ENCODE measurements around the gene ADAM15.
A peak's percentile ranks its signal among the peaks of the same experiment; 100 is the strongest.

Gene ADAM15

GRCh38 chr1:155061381-155062150, 10.4 kb downstream of the ADAM15 start:
- H3K4me1 ChIP-seq (ENCODE audit: insufficient read depth, low read length) = peaks cover 9% of the 10 kb centered on the region; the same call in 1 of the 2 replicates
- peaks cover 13% of the 10 kb centered on the region; the same call in 1 of the 2 replicates for H3K36me3 ChIP-seq (ENCODE audit: insufficient read depth, low read depth, low read length)
- peak overlapping the region; percentile 87; the same call in 1 of the 2 replicates for H3K4me3 ChIP-seq (ENCODE audit: low read length)
- peaks cover 12% of the 10 kb centered on the region; the same call in 1 of the 2 replicates for H3K27me3 ChIP-seq (ENCODE audit: insufficient read depth, low read length)
- no peak overlapping the region for H3K9ac ChIP-seq (ENCODE audit: low read depth, low read length)
- no peaks in the 10 kb centered on the region for H3K9me3 ChIP-seq (ENCODE audit: insufficient read depth, low read depth, low read length)
- no peak overlapping the region for H3K27ac ChIP-seq (ENCODE audit: low read length)

DNA sequence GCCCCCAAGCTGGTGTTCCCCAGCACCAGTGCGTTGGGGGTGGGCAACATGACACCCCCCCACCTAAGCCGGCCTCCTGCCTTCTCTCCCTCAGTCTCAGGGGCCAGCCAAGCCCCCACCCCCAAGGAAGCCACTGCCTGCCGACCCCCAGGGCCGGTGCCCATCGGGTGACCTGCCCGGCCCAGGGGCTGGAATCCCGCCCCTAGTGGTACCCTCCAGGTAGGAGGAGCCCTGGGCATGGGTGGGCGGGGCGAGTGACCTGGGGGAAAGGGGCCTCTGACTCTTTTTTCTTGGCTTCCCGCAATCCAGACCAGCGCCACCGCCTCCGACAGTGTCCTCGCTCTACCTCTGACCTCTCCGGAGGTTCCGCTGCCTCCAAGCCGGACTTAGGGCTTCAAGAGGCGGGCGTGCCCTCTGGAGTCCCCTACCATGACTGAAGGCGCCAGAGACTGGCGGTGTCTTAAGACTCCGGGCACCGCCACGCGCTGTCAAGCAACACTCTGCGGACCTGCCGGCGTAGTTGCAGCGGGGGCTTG, 11.1 kb downstream of the ADAM15 start:
- no peak overlapping the region for H3K27ac ChIP-seq (ENCODE audit: low read length)
- H3K9me3 ChIP-seq (ENCODE audit: insufficient read depth, low read depth, low read length) = no peaks in the 10 kb centered on the region
- peak overlapping the region; percentile 87; the same call in 1 of the 2 replicates for H3K4me3 ChIP-seq (ENCODE audit: low read length)
- no peak overlapping the region for H3K9ac ChIP-seq (ENCODE audit: low read depth, low read length)
- peaks cover 12% of the 10 kb centered on the region; the same call in 1 of the 2 replicates for H3K27me3 ChIP-seq (ENCODE audit: insufficient read depth, low read length)
- peaks cover 9% of the 10 kb centered on the region; the same call in 1 of the 2 replicates for H3K4me1 ChIP-seq (ENCODE audit: insufficient read depth, low read length)
- H3K36me3 ChIP-seq (ENCODE audit: insufficient read depth, low read depth, low read length) = peaks cover 17% of the 10 kb centered on the region; the same call in 1 of the 2 replicates

DNA sequence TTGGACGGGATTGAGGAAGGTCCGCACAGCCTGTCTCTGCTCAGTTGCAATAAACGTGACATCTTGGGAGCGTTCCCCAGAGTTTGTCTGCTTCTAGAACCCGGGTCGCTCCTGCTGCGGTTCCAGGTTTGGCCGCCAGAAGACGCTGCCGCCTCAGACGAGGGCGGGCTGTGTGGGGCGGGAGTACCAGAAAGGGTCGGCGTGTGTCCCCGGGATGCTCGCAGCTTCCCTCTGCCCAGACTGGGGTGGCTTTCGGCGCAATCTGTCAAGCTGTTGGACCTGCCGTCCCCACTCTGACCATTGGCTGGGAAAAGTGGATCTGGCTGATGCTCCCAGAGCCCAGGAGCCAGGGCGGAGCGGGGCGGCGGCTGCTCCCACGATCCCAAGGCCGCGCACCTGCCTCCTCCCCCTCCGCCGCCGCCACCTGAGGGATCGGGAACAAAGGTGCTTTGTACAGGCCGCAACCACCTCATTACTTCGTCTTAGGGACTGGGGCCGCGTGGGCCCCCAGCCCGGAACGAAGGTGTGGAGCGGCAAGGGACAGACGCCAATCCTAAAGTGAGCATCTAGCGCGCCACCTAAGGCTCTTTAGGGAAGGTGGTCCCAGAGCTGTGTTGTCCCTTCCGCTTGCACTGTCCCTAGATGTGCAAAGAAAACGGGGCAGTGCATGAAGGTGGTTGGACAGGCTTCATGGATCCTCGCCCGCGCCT, 11.7 kb downstream of the ADAM15 start:
- peaks cover 9% of the 10 kb centered on the region; the same call in 1 of the 2 replicates for H3K4me1 ChIP-seq (ENCODE audit: insufficient read depth, low read length)
- H3K36me3 ChIP-seq (ENCODE audit: insufficient read depth, low read depth, low read length) = peaks cover 21% of the 10 kb centered on the region; the same call in 1 of the 2 replicates
- no peaks in the 10 kb centered on the region for H3K9me3 ChIP-seq (ENCODE audit: insufficient read depth, low read depth, low read length)
- peak overlapping the region; percentile 87; the same call in 1 of the 2 replicates for H3K9ac ChIP-seq (ENCODE audit: low read depth, low read length)
- peak overlapping the region; percentile 87 for H3K4me3 ChIP-seq (ENCODE audit: low read length)
- H3K27ac ChIP-seq (ENCODE audit: low read length) = no peak overlapping the region
- H3K27me3 ChIP-seq (ENCODE audit: insufficient read depth, low read length) = peaks cover 12% of the 10 kb centered on the region; the same call in 1 of the 2 replicates

DNA sequence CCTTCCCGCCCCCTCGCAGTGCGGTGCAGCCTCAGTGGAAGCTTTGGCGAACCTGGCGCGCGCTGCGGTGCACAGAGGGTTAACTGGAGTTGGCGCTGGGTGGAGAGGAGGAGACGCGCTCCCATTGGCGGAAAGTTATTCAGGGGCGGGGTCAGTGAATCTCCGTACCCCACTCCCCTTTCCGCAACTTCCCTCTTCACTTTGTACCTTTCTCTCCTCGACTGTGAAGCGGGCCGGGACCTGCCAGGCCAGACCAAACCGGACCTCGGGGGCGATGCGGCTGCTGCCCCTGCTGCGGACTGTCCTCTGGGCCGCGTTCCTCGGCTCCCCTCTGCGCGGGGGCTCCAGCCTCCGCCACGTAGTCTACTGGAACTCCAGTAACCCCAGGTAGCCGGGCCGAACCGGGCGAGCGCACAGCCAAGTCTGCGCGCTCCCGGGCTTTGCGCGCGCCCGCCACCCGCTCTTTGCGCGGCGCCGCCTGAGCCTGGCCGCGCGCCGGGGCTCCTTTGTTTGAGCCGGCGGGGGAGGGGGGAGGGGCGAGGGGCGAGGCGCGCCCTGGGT, 12.5 kb downstream of the ADAM15 start, which contains the start of gene EFNA4:
TSS of gene EFNA4 (plus strand) at position 191 of the 561 bp plus-strand sequence. CDS start at position 275, 84 bp downstream.
- Histone ChIP-seq H3K4me1 (ENCODE audit: insufficient read depth, low read length) (peaks cover 9% of the 10 kb centered on the region; the same call in 1 of the 2 replicates), H3K9me3 (ENCODE audit: insufficient read depth, low read depth, low read length) (no peaks in the 10 kb centered on the region), H3K9ac (ENCODE audit: low read depth, low read length) (peak within 1 kb of the TSS; percentile 87; the same call in 1 of the 2 replicates), H3K4me3 (ENCODE audit: low read length) (peak within 1 kb of the TSS; percentile 87), H3K27me3 (ENCODE audit: insufficient read depth, low read length) (peaks cover 12% of the 10 kb centered on the region; the same call in 1 of the 2 replicates), H3K27ac (ENCODE audit: low read length) (peak within 1 kb of the TSS; percentile 80), H3K36me3 (ENCODE audit: insufficient read depth, low read depth, low read length) (peaks cover 22% of the 10 kb centered on the region)

- Histone ChIP-seq H3K9me3 (ENCODE audit: insufficient read depth, low read depth, low read length) (no peaks in the 10 kb centered on the region), H3K4me3 (ENCODE audit: low read length) (peak overlapping the region; percentile 87), H3K27ac (ENCODE audit: low read length) (no peak overlapping the region), H3K9ac (ENCODE audit: low read depth, low read length) (peak overlapping the region; percentile 87; the same call in 1 of the 2 replicates), H3K27me3 (ENCODE audit: insufficient read depth, low read length) (peaks cover 12% of the 10 kb centered on the region; the same call in 1 of the 2 replicates), H3K36me3 (ENCODE audit: insufficient read depth, low read depth, low read length) (peaks cover 28% of the 10 kb centered on the region), H3K4me1 (ENCODE audit: insufficient read depth, low read length) (peaks cover 9% of the 10 kb centered on the region; the same call in 1 of the 2 replicates)
Observed at GRCh38 chr1:155064111-155064831, 13.2 kb downstream of the ADAM15 start.

DNA sequence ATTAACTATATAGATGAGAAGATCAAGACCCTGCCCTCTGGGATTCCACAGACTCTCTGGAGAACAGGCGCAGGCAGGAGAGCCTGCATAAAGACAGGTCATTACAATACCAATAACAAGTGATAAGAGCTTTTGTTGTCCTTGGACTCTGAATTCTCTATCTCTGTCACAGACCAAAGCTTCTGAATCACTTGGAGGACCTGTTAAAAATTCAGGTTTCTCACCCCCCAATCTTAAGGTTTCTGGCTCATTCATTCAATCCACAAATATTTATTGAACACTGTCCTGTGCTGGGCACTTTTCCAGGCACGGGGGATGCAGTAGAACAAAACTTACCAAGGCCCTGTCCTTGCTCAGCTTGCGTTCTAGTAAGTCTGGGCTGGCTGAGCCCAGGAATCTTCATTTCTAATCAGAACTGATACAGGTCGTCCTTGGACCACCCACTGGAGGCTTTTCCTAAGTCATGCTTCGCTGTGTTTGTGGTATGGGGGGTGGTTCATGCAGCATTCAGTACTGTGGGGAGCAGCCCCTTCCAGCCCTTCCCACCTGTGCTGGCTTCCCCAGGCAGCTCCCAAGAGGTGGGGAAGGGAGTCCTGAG, 13.8 kb downstream of the ADAM15 start:
- Histone ChIP-seq H3K27me3 (ENCODE audit: insufficient read depth, low read length) (peaks cover 12% of the 10 kb centered on the region; the same call in 1 of the 2 replicates), H3K27ac (ENCODE audit: low read length) (no peak overlapping the region), H3K9me3 (ENCODE audit: insufficient read depth, low read depth, low read length) (no peaks in the 10 kb centered on the region), H3K4me1 (ENCODE audit: insufficient read depth, low read length) (peaks cover 9% of the 10 kb centered on the region; the same call in 1 of the 2 replicates), H3K36me3 (ENCODE audit: insufficient read depth, low read depth, low read length) (peaks cover 31% of the 10 kb centered on the region), H3K9ac (ENCODE audit: low read depth, low read length) (peak overlapping the region; percentile 87; the same call in 1 of the 2 replicates), H3K4me3 (ENCODE audit: low read length) (peak overlapping the region; percentile 87)

- Histone ChIP-seq H3K27ac (ENCODE audit: low read length) (no peak overlapping the region), H3K9ac (ENCODE audit: low read depth, low read length) (no peak overlapping the region), H3K27me3 (ENCODE audit: insufficient read depth, low read length) (peaks cover 26% of the 10 kb centered on the region), H3K4me3 (ENCODE audit: low read length) (no peak overlapping the region), H3K9me3 (ENCODE audit: insufficient read depth, low read depth, low read length) (no peaks in the 10 kb centered on the region), H3K4me1 (ENCODE audit: insufficient read depth, low read length) (peaks cover 12% of the 10 kb centered on the region; the same call in 1 of the 2 replicates), H3K36me3 (ENCODE audit: insufficient read depth, low read depth, low read length) (peaks cover 31% of the 10 kb centered on the region)
Observed at GRCh38 chr1:155066777-155067176, 15.7 kb downstream of the ADAM15 start.

DNA sequence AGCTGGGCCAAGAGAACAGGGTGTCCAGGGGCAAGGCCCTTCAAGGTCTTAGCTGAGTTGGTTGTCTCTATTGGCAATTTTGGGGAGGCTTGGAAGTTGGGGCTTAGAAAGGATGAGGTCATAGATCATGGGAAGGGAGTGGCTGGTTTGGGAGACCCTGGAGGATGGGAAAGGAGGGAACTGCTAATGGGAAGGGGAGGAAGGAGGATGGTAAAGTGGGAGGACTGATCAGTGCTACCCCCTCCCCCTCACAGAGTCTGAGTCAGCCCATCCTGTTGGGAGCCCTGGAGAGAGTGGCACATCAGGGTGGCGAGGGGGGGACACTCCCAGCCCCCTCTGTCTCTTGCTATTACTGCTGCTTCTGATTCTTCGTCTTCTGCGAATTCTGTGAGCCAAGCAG, 17.5 kb downstream of the ADAM15 start:
- H3K4me1 ChIP-seq (ENCODE audit: insufficient read depth, low read length) = peaks cover 23% of the 10 kb centered on the region
- no peak overlapping the region for H3K9ac ChIP-seq (ENCODE audit: low read depth, low read length)
- H3K36me3 ChIP-seq (ENCODE audit: insufficient read depth, low read depth, low read length) = peaks cover 31% of the 10 kb centered on the region
- H3K27me3 ChIP-seq (ENCODE audit: insufficient read depth, low read length) = peaks cover 32% of the 10 kb centered on the region
- H3K27ac ChIP-seq (ENCODE audit: low read length) = no peak overlapping the region
- H3K9me3 ChIP-seq (ENCODE audit: insufficient read depth, low read depth, low read length) = no peaks in the 10 kb centered on the region
- H3K4me3 ChIP-seq (ENCODE audit: low read length) = no peak overlapping the region

DNA sequence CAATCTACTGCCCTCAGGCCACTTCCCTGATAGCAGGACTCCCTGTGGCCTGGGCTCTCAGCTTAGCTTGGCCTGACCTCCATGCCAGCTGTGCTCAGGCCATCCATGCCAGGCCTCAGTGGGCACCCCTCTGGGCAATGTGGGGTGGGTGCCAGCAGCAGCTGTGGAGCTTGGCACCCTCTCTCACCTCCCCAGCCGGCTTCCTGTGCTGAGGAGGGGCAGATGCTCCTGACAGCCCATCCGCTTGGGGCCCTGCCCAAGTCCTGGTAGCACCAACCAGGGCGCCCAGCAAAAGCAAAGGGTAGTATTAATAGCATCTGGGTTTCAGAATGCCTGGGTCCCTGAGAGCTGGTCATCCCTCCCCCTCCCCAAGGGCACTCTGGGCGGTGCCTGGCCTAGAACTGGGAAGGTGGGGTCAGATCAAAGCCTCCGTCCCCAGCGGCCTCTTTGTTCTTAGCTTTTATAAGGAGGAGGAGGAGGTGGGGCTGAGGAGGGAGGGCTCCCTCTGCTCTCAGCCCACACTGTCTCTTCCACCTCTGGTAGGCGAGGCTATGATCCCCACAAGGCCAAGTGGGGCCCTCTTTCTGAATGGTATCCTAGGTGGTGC, 18.5 kb downstream of the ADAM15 start:
- H3K27me3 ChIP-seq (ENCODE audit: insufficient read depth, low read length) = peaks cover 36% of the 10 kb centered on the region
- H3K4me1 ChIP-seq (ENCODE audit: insufficient read depth, low read length) = peaks cover 23% of the 10 kb centered on the region
- H3K36me3 ChIP-seq (ENCODE audit: insufficient read depth, low read depth, low read length) = peaks cover 31% of the 10 kb centered on the region
- H3K9me3 ChIP-seq (ENCODE audit: insufficient read depth, low read depth, low read length) = no peaks in the 10 kb centered on the region
- H3K4me3 ChIP-seq (ENCODE audit: low read length) = peak overlapping the region; percentile 77; the same call in 1 of the 2 replicates
- no peak overlapping the region for H3K9ac ChIP-seq (ENCODE audit: low read depth, low read length)
- no peak overlapping the region for H3K27ac ChIP-seq (ENCODE audit: low read length)

- H3K9ac ChIP-seq (ENCODE audit: low read depth, low read length) = peak overlapping the region; percentile 66; the same call in 1 of the 2 replicates
- H3K4me1 ChIP-seq (ENCODE audit: insufficient read depth, low read length) = peaks cover 19% of the 10 kb centered on the region
- H3K9me3 ChIP-seq (ENCODE audit: insufficient read depth, low read depth, low read length) = no peaks in the 10 kb centered on the region
- H3K4me3 ChIP-seq (ENCODE audit: low read length) = peak overlapping the region; percentile 77
- no peak overlapping the region for H3K27ac ChIP-seq (ENCODE audit: low read length)
- H3K36me3 ChIP-seq (ENCODE audit: insufficient read depth, low read depth, low read length) = peaks cover 31% of the 10 kb centered on the region
- H3K27me3 ChIP-seq (ENCODE audit: insufficient read depth, low read length) = peaks cover 41% of the 10 kb centered on the region
Observed at GRCh38 chr1:155070158-155070621, 19.1 kb downstream of the ADAM15 start.
